ENCODE data around the gene CUX1.
"Not testable (repeated sequence)": the region's sequence is repeated elsewhere in the genome, so short reads cannot be mapped to it uniquely, and the experiment has no call there.

The CUX1 gene

GRCh38 chr7:102117743-102118142 lies 300.3 kb downstream of the CUX1 start:
- no peak for DNase-seq

- peak; percentile 85 for DNase-seq
These were observed 301.8 kb downstream of the CUX1 start for GRCh38 chr7:102119213-102119651.

- DNase-seq: no peak
These were observed 302.5 kb downstream of the CUX1 start for GRCh38 chr7:102119925-102120324.

- no peak for DNase-seq
These were observed 303.3 kb downstream of the CUX1 start for GRCh38 chr7:102120666-102121195.

GRCh38 chr7:102122026-102122425 lies 304.6 kb downstream of the CUX1 start:
- no peak for DNase-seq

GRCh38 chr7:102125127-102125596 lies 307.7 kb downstream of the CUX1 start:
- peak; percentile 49 for DNase-seq

GRCh38 chr7:102128303-102128702 lies 310.9 kb downstream of the CUX1 start:
- no peak for DNase-seq

GRCh38 chr7:102129636-102130370 lies 312.4 kb downstream of the CUX1 start:
- no peak for DNase-seq

- no peak for DNase-seq
These were observed 314.9 kb downstream of the CUX1 start for GRCh38 chr7:102132209-102132752.

- no peak for DNase-seq
These were observed 321.2 kb downstream of the CUX1 start for GRCh38 chr7:102138676-102139075.

GRCh38 chr7:102140952-102141370 lies 323.5 kb downstream of the CUX1 start:
- no peak for DNase-seq

GRCh38 chr7:102142433-102142832 lies 325.0 kb downstream of the CUX1 start:
- not testable (repeated sequence) for DNase-seq

GRCh38 chr7:102146122-102146521 lies 328.7 kb downstream of the CUX1 start:
- DNase-seq: no peak

- no peak for DNase-seq
These were observed 329.6 kb downstream of the CUX1 start for GRCh38 chr7:102147008-102147407.

GRCh38 chr7:102148799-102149198 lies 331.4 kb downstream of the CUX1 start:
- no peak for DNase-seq

- DNase-seq: no peak
These were observed 332.0 kb downstream of the CUX1 start for GRCh38 chr7:102149416-102149815.

- peak; percentile 17 for DNase-seq
These were observed 332.8 kb downstream of the CUX1 start for GRCh38 chr7:102150266-102150665.

GRCh38 chr7:102152672-102153598 lies 335.5 kb downstream of the CUX1 start:
- DNase-seq: no peak

- DNase-seq: no peak
These were observed 336.1 kb downstream of the CUX1 start for GRCh38 chr7:102153599-102153946.

GRCh38 chr7:102154425-102154824 lies 337.0 kb downstream of the CUX1 start:
- DNase-seq: no peak

GRCh38 chr7:102155821-102156441 lies 338.5 kb downstream of the CUX1 start:
- DNase-seq: no peak

GRCh38 chr7:102156867-102157266 lies 339.4 kb downstream of the CUX1 start:
- no peak for DNase-seq

GRCh38 chr7:102165136-102165535 lies 347.7 kb downstream of the CUX1 start:
- DNase-seq: no peak

Measured in NCI-H526 treated with DMSO at 0.1 percent for 48 hours (cell line).